OCI-LY1 (cell line): ENCODE data around the gene PRAMEF9.
"Not testable (repeated sequence)": the region's sequence is repeated elsewhere in the genome, so short reads cannot be mapped to it uniquely, and the experiment has no call there.

Experiments used
- EZH2 ChIP-seq: fragments of 200-600 bp; sonication (generic), shearing (Covaris generic); IDR thresholded peaks from 2 replicates; pipeline ENCODE4 v1.8.0; 2017; ENCODE audit warnings: borderline replicate concordance, mixed run types, mild to moderate bottlenecking, antibody characterized with exemption, low read length, moderate library complexity, mixed read lengths
- TF ChIP-seq, protein P1 (sequence below): fragments of 200-600 bp; sonication (generic), shearing (Covaris generic); IDR thresholded peaks from 2 replicates; pipeline ENCODE4 v1.5.1; 2017; ENCODE audit warnings: mild to moderate bottlenecking, antibody characterized with exemption, low read length, moderate library complexity, mixed read lengths

DNA sequence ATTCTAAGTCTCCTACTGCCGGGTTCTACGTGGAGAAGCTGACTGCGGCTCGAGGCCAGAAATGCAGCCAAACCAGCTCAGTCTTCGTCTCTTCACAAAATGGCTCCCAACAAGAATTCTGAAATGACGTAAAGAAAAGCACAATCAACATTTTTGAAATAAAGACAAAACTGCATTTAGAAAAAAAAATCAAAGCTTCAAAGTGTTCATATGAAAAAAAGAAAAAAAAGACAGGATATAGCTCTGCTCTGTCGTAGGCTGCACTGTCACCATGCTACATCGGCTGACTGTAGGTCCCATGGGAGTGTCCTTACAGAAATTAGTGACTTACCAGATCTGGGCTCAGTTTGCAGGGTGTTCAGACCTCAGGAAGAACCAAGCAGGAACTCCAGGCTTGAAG is 6.1 kb upstream of the PRAMEF9 start, which contains the start of gene HNRNPCL4:
- TF ChIP-seq, protein P1, sequence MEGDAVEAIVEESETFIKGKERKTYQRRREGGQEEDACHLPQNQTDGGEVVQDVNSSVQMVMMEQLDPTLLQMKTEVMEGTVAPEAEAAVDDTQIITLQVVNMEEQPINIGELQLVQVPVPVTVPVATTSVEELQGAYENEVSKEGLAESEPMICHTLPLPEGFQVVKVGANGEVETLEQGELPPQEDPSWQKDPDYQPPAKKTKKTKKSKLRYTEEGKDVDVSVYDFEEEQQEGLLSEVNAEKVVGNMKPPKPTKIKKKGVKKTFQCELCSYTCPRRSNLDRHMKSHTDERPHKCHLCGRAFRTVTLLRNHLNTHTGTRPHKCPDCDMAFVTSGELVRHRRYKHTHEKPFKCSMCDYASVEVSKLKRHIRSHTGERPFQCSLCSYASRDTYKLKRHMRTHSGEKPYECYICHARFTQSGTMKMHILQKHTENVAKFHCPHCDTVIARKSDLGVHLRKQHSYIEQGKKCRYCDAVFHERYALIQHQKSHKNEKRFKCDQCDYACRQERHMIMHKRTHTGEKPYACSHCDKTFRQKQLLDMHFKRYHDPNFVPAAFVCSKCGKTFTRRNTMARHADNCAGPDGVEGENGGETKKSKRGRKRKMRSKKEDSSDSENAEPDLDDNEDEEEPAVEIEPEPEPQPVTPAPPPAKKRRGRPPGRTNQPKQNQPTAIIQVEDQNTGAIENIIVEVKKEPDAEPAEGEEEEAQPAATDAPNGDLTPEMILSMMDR: not testable (repeated sequence)
- TF ChIP-seq EZH2: not testable (repeated sequence)
